Fibroblast of peridontal ligament (primary cell): ENCODE data around the gene MAP3K20.
"Not testable (repeated sequence)": the region's sequence is repeated elsewhere in the genome, so short reads cannot be mapped to it uniquely, and the experiment has no call there.

Experiments
- DNase-seq: peaks from one replicate; pipeline ENCODE4 v3.0.0-alpha.2; 2010; ENCODE audit errors: extremely low read depth

MAP3K20 gene

GRCh38 chr2:173159791-173160463, 84.3 kb downstream of the MAP3K20 start:
- DNase-seq: peak; percentile 99

GRCh38 chr2:173160618-173161017, 85.0 kb downstream of the MAP3K20 start:
- no peak for DNase-seq

- DNase-seq: peak; percentile 60
Observed at GRCh38 chr2:173161040-173161439, 85.4 kb downstream of the MAP3K20 start.

GRCh38 chr2:173161507-173161906, 85.9 kb downstream of the MAP3K20 start:
- no peak for DNase-seq

GRCh38 chr2:173163357-173163756, 87.7 kb downstream of the MAP3K20 start:
- DNase-seq: not testable (repeated sequence)

GRCh38 chr2:173164396-173164795, 88.8 kb downstream of the MAP3K20 start:
- no peak for DNase-seq

- DNase-seq: no peak
Observed at GRCh38 chr2:173165443-173166238, 90.0 kb downstream of the MAP3K20 start.

GRCh38 chr2:173171321-173171720, 95.7 kb downstream of the MAP3K20 start:
- no peak for DNase-seq

- DNase-seq: peak; percentile 45
Observed at GRCh38 chr2:173171924-173172643, 96.4 kb downstream of the MAP3K20 start.

- not testable (repeated sequence) for DNase-seq
Observed at GRCh38 chr2:173174339-173174738, 98.7 kb downstream of the MAP3K20 start.

GRCh38 chr2:173175222-173175621, 99.6 kb downstream of the MAP3K20 start:
- DNase-seq: peak; percentile 58

GRCh38 chr2:173181982-173182381, 106.3 kb downstream of the MAP3K20 start:
- DNase-seq: no peak

- peak; percentile 100 for DNase-seq
Observed at GRCh38 chr2:173184031-173185004, 108.7 kb downstream of the MAP3K20 start.

GRCh38 chr2:173185437-173185836, 109.8 kb downstream of the MAP3K20 start:
- peak; percentile 31 for DNase-seq

- DNase-seq: peak; percentile 92
Observed at GRCh38 chr2:173187941-173188788, 112.5 kb downstream of the MAP3K20 start.

- no peak for DNase-seq
Observed at GRCh38 chr2:173191601-173192000, 116.0 kb downstream of the MAP3K20 start.

- no peak for DNase-seq
Observed at GRCh38 chr2:173192071-173192470, 116.4 kb downstream of the MAP3K20 start.

GRCh38 chr2:173193925-173194324, 118.3 kb downstream of the MAP3K20 start:
- peak; percentile 55 for DNase-seq

- no peak for DNase-seq
Observed at GRCh38 chr2:173195100-173195499, 119.5 kb downstream of the MAP3K20 start.

GRCh38 chr2:173196080-173196479, 120.4 kb downstream of the MAP3K20 start:
- no peak for DNase-seq
